Chondrocyte (in vitro differentiated cells): ENCODE results near the gene KDM4C. TPM values are rescaled to one million over a fixed set of nuclear protein-coding genes. Genes with fewer than 3 reads are reported as not detected.
"Not testable (repeated sequence)": the region's sequence is repeated elsewhere in the genome, so short reads cannot be mapped to it uniquely, and the experiment has no call there.

Source experiments
- DNase-seq: peaks from one replicate; pipeline ENCODE4 v3.0.0; 2021; ENCODE audit warnings: mixed read lengths, low spot score
- H3K27ac Mint-ChIP-seq: one replicate; pipeline ENCODE4 v1.8.0; 2021; ENCODE audit warnings: mild to moderate bottlenecking, moderate library complexity, mixed read lengths; ENCODE audit not compliant: unreplicated experiment
- H3K27me3 Mint-ChIP-seq: 2 replicates; pipeline ENCODE4 v1.8.0; 2021; ENCODE audit warnings: low read depth, mixed read lengths
- H3K36me3 Mint-ChIP-seq: 2 replicates; pipeline ENCODE4 v1.8.0; 2021; ENCODE audit warnings: low read depth, mixed read lengths
- H3K4me1 Mint-ChIP-seq: 2 replicates; pipeline ENCODE4 v1.8.0; 2021; ENCODE audit warnings: low read depth, mild to moderate bottlenecking, mixed read lengths
- H3K4me3 Mint-ChIP-seq: one replicate; pipeline ENCODE4 v1.8.0; 2021; ENCODE audit warnings: mild to moderate bottlenecking, moderate library complexity, mixed read lengths; ENCODE audit not compliant: unreplicated experiment
- H3K9me3 Mint-ChIP-seq: 2 replicates; pipeline ENCODE4 v1.8.0; 2021; ENCODE audit warnings: low read depth, mixed read lengths
- total RNA-seq: library from RNA; stranded (reverse); gene quantifications from 3 replicates; pipeline ENCODE4 v1.2.1, GENCODE V29; 2021
- TF ChIP-seq, protein P1 (sequence below): fragments of 200-600 bp; sonication (generic); IDR thresholded peaks from 2 replicates; pipeline ENCODE4 v1.5.0; 2021; ENCODE audit warnings: antibody characterized with exemption, mild to moderate bottlenecking, moderate library complexity

The KDM4C gene
- total RNA-seq, 1 donor from 2014 or later = 18.1 TPM

DNA sequence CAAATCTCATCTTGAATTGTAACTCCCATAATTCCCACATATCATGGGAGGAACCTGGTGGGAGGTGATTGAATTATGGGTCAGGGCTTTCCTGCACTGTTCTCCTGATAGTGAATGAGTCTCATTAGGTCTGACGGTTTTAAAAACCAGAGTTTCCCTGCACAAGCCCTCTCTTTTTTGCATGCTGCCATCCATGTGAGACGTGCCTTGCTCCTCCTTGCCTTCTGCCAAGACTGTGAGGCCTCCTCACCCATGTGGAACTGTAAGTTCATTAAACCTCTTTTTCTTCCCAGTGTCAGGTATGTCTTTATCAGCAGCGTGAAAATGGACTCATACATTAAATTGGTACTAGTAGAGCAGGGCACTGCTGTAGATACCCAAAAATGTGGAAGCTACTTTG, 22.4 kb upstream of the KDM4C start:
- Mint-ChIP-seq H3K9me3 (no peaks in the 10 kb centered on the region), H3K4me1 (no peaks in the 10 kb centered on the region), H3K27me3 (peaks cover 7% of the 10 kb centered on the region), H3K36me3 (no peaks in the 10 kb centered on the region), H3K4me3 (no peak overlapping the region), H3K27ac (no peak overlapping the region)
- TF ChIP-seq, protein P1, sequence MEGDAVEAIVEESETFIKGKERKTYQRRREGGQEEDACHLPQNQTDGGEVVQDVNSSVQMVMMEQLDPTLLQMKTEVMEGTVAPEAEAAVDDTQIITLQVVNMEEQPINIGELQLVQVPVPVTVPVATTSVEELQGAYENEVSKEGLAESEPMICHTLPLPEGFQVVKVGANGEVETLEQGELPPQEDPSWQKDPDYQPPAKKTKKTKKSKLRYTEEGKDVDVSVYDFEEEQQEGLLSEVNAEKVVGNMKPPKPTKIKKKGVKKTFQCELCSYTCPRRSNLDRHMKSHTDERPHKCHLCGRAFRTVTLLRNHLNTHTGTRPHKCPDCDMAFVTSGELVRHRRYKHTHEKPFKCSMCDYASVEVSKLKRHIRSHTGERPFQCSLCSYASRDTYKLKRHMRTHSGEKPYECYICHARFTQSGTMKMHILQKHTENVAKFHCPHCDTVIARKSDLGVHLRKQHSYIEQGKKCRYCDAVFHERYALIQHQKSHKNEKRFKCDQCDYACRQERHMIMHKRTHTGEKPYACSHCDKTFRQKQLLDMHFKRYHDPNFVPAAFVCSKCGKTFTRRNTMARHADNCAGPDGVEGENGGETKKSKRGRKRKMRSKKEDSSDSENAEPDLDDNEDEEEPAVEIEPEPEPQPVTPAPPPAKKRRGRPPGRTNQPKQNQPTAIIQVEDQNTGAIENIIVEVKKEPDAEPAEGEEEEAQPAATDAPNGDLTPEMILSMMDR = no peak
- no peak for DNase-seq

GRCh38 chr9:6739218-6739617, 18.6 kb upstream of the KDM4C start:
- H3K4me1 Mint-ChIP-seq = no peaks in the 10 kb centered on the region

DNA sequence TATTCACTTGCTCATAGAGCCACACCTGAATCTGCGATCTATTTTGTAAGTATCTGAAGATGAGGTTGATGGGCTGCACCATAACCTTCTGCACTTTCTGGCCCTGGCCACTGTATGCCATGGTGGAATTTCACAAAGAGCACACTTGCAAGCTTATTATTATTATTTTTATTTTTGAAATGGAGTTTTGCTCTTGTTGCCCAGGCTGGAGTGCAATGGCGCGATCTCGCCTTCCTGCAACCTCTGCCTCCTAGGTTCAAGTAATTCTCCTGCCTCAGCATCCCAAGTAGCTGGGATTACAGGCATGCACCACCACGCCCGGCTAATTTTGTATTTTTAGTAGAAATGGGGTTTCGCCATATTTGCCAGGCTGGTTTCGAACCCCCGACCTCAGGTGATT, 8.9 kb upstream of the KDM4C start:
- H3K9me3 Mint-ChIP-seq, H3K27ac Mint-ChIP-seq, H3K27me3 Mint-ChIP-seq, H3K4me1 Mint-ChIP-seq, DNase-seq, H3K4me3 Mint-ChIP-seq, H3K36me3 Mint-ChIP-seq: not testable (repeated sequence)

More at GRCh38 chr9:6739218-6739617, 18.6 kb upstream of the KDM4C start:
- Mint-ChIP-seq H3K9me3 (no peaks in the 10 kb centered on the region), H3K36me3 (no peaks in the 10 kb centered on the region), H3K4me3 (no peak overlapping the region), H3K27me3 (peaks cover 9% of the 10 kb centered on the region), H3K27ac (no peak overlapping the region)
- no peak for DNase-seq
- TF ChIP-seq, protein P1 = peak; percentile 77

DNA sequence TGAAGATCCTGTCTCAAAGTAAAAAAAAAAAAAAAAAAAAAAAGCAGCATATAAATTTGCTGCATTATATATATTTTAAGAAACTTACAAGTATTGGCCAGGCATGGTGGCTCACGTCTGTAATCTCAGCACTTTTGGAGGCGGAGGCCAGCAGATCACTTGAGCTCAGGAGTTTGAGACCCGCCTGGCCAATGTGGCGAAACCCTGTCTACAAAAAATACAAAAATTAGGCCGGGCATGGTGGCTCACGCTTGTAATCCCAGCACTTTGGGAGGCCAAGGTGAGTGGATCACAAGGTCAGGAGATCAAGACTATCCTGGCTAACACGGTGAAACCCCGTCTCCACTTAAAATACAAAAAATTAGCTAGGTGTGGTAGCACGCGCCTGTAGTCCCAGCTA, 2.9 kb upstream of the KDM4C start:
- H3K4me3 Mint-ChIP-seq, H3K9me3 Mint-ChIP-seq, H3K27ac Mint-ChIP-seq, DNase-seq, H3K27me3 Mint-ChIP-seq, H3K36me3 Mint-ChIP-seq: not testable (repeated sequence)
- peaks cover 12% of the 10 kb centered on the region for H3K4me1 Mint-ChIP-seq

DNA sequence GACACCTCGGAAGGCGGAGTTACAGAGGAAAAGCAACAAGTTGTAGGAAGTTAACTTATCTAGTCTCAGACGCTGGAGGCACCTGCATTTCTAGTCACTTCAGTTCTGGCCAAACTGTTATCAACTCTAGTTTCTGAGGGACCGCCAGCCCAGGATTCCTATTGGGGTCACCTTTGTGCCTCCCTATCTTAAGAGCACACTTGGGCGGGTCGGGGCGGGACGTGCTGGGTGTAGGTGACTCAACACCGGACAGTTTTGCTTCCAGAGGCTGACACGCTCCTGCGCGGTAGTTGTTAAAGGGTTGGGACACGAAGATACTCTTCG, 679 bp upstream of the KDM4C start:
- Mint-ChIP-seq H3K27me3 (no peaks in the 10 kb centered on the region), H3K9me3 (no peaks in the 10 kb centered on the region), H3K4me3 (peak overlapping the region; percentile 96), H3K36me3 (no peaks in the 10 kb centered on the region), H3K27ac (peak overlapping the region; percentile 100), H3K4me1 (peaks cover 15% of the 10 kb centered on the region)
- DNase-seq = no peak
- TF ChIP-seq, protein P1 = no peak

DNA sequence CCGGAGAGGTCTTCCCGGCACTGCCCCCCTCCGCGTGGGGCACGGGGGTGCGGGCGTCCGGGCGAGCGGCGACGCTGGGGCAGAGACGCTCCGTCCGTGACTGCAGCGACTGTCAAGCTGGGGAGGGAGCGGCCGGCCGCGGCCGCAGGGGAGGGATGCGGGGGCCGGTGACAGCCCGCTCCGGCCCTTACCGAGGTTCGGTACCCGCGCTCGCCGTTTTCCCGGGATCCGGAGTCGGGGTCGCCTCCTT, 400 bp downstream of the KDM4C start:
- no peak for DNase-seq

More for the DNA sequence above, 400 bp downstream of the KDM4C start:
- Mint-ChIP-seq H3K36me3 (no peaks in the 10 kb centered on the region), H3K27ac (peak overlapping the region; percentile 100), H3K27me3 (no peaks in the 10 kb centered on the region), H3K4me1 (peaks cover 15% of the 10 kb centered on the region), H3K9me3 (peaks cover 1% of the 10 kb centered on the region), H3K4me3 (peak overlapping the region; percentile 96)
- TF ChIP-seq, protein P1 = no peak
